ENCODE measurements around the gene TP53TG3D.
"Not testable (repeated sequence)": the region's sequence is repeated elsewhere in the genome, so short reads cannot be mapped to it uniquely, and the experiment has no call there.

TP53TG3D gene

GRCh38 chr16:32281910-32282309, 28.8 kb downstream of the TP53TG3D start:
- WGBS (ENCODE audit: extremely low coverage, insufficient coverage, insufficient read length), result 100% methylated on average over 1 of the region's 1 CpG
- not testable (repeated sequence) for H3K14ac ChIP-seq (ENCODE audit: low read length); H3K9me3 ChIP-seq (ENCODE audit: insufficient read depth, low read depth, low read length); H3K4me2 ChIP-seq (ENCODE audit: low read length); H3K79me1 ChIP-seq (ENCODE audit: low read length); H3K27me3 ChIP-seq (ENCODE audit: insufficient read depth, low read length); H3K23ac ChIP-seq (ENCODE audit: low read length); H3K9ac ChIP-seq (ENCODE audit: low read length); H4K12ac ChIP-seq (ENCODE audit: low read depth, low read length); H3K36me3 ChIP-seq (ENCODE audit: control insufficient read depth in 1 of 2, insufficient read depth in 2 of 2, low read length in 2 of 2); H3K4me3 ChIP-seq (ENCODE audit: low read depth, low read length); H3K27ac ChIP-seq (ENCODE audit: low read depth, low read length); DNase-seq; H4K8ac ChIP-seq (ENCODE audit: low read depth, low read length); H3K79me2 ChIP-seq (ENCODE audit: control insufficient read depth, insufficient read depth, low read length, poor library complexity); H3K4ac ChIP-seq (ENCODE audit: low read depth, low read length); H3K4me1 ChIP-seq (ENCODE audit: control insufficient read depth in 1 of 2, insufficient read depth in 2 of 2, low read length in 2 of 2); H2BK5ac ChIP-seq (ENCODE audit: low read depth, low read length, poor library complexity); H2AK5ac ChIP-seq (ENCODE audit: low read length); H4K91ac ChIP-seq (ENCODE audit: low read depth, low read length); H2BK120ac ChIP-seq (ENCODE audit: insufficient read depth, low read length, poor library complexity); H2AFZ ChIP-seq (ENCODE audit: insufficient read depth, low read length, poor library complexity); H2BK12ac ChIP-seq (ENCODE audit: low read length); H3K18ac ChIP-seq (ENCODE audit: low read length)

- not testable (repeated sequence) for H3K36me3 ChIP-seq (ENCODE audit: control insufficient read depth in 1 of 2, insufficient read depth in 2 of 2, low read length in 2 of 2); H3K27ac ChIP-seq (ENCODE audit: low read depth, low read length); H3K79me2 ChIP-seq (ENCODE audit: control insufficient read depth, insufficient read depth, low read length, poor library complexity)
Observed at GRCh38 chr16:32283024-32283423, 29.9 kb downstream of the TP53TG3D start.

GRCh38 chr16:32283917-32284495, 30.9 kb downstream of the TP53TG3D start:
- not testable (repeated sequence) for H3K79me1 ChIP-seq (ENCODE audit: low read length); H3K36me3 ChIP-seq (ENCODE audit: control insufficient read depth in 1 of 2, insufficient read depth in 2 of 2, low read length in 2 of 2); H3K18ac ChIP-seq (ENCODE audit: low read length)

More at GRCh38 chr16:32283024-32283423, 29.9 kb downstream of the TP53TG3D start:
- not testable (repeated sequence) for DNase-seq; H2BK12ac ChIP-seq (ENCODE audit: low read length); H2BK120ac ChIP-seq (ENCODE audit: insufficient read depth, low read length, poor library complexity); H3K9me3 ChIP-seq (ENCODE audit: insufficient read depth, low read depth, low read length); H4K12ac ChIP-seq (ENCODE audit: low read depth, low read length); H3K4me2 ChIP-seq (ENCODE audit: low read length); H3K23ac ChIP-seq (ENCODE audit: low read length); H2BK5ac ChIP-seq (ENCODE audit: low read depth, low read length, poor library complexity); H2AFZ ChIP-seq (ENCODE audit: insufficient read depth, low read length, poor library complexity); H3K4ac ChIP-seq (ENCODE audit: low read depth, low read length); H3K79me1 ChIP-seq (ENCODE audit: low read length); H3K18ac ChIP-seq (ENCODE audit: low read length); H3K27me3 ChIP-seq (ENCODE audit: insufficient read depth, low read length); H3K9ac ChIP-seq (ENCODE audit: low read length); H3K4me3 ChIP-seq (ENCODE audit: low read depth, low read length); H2AK5ac ChIP-seq (ENCODE audit: low read length); H3K4me1 ChIP-seq (ENCODE audit: control insufficient read depth in 1 of 2, insufficient read depth in 2 of 2, low read length in 2 of 2); H4K8ac ChIP-seq (ENCODE audit: low read depth, low read length); H4K91ac ChIP-seq (ENCODE audit: low read depth, low read length); H3K14ac ChIP-seq (ENCODE audit: low read length)

DNA sequence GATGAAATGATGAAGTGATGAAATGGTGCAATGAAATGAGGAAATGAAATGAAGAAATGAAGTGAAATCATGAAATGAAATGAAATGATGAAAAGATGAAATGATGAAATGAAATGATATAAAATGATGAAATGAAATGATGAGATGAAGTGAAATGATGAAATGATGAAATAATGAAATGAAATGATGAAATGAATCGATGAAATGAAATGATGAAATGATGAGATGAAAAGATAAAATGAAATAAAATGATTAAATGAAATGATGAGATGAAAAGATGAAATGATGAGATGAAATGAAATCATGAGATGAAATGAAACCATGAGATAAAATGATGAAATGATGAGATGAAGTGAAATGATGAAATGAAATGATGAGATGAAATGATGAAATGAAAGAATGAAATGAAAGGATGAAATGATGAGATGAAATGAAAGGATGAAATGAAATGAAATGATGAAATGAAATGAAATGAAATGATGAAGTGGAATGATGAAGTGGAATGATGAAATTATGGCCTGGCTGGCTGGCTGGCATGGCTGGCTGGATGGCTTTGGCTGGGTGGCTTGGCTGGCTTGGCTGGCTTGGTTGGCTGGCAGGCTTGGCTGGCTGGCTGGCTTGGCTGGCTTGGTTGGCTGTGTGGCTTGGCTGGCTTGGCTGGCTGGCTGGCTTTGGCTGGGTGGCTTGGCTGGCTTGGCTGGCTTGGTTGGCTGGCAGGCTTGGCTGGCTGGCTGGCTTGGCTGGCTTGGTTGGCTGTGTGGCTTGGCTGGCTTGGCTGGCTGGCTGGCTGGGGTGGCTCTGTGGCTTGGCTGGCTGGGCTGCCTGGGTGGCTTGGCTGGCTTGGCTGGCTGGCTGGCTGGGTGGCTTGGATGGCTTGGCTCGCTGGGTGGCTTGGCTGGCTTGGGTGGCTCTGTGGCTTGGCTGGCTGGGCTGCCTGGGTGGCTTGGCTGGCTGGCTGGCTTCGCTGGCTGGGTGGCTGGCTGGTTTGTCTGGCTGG, 32.0 kb downstream of the TP53TG3D start:
- H3K79me2 ChIP-seq (ENCODE audit: control insufficient read depth, insufficient read depth, low read length, poor library complexity); H3K79me1 ChIP-seq (ENCODE audit: low read length); H2BK120ac ChIP-seq (ENCODE audit: insufficient read depth, low read length, poor library complexity); H3K27me3 ChIP-seq (ENCODE audit: insufficient read depth, low read length); H3K4me1 ChIP-seq (ENCODE audit: control insufficient read depth in 1 of 2, insufficient read depth in 2 of 2, low read length in 2 of 2); H3K9me3 ChIP-seq (ENCODE audit: insufficient read depth, low read depth, low read length); H3K23ac ChIP-seq (ENCODE audit: low read length); H4K8ac ChIP-seq (ENCODE audit: low read depth, low read length); H3K9ac ChIP-seq (ENCODE audit: low read length); H3K4ac ChIP-seq (ENCODE audit: low read depth, low read length); H4K91ac ChIP-seq (ENCODE audit: low read depth, low read length); H2BK5ac ChIP-seq (ENCODE audit: low read depth, low read length, poor library complexity); H2AFZ ChIP-seq (ENCODE audit: insufficient read depth, low read length, poor library complexity); H3K4me3 ChIP-seq (ENCODE audit: low read depth, low read length); H2BK12ac ChIP-seq (ENCODE audit: low read length); H3K36me3 ChIP-seq (ENCODE audit: control insufficient read depth in 1 of 2, insufficient read depth in 2 of 2, low read length in 2 of 2); H3K18ac ChIP-seq (ENCODE audit: low read length); H2AK5ac ChIP-seq (ENCODE audit: low read length); H4K12ac ChIP-seq (ENCODE audit: low read depth, low read length); DNase-seq; H3K27ac ChIP-seq (ENCODE audit: low read depth, low read length); H3K4me2 ChIP-seq (ENCODE audit: low read length); H3K14ac ChIP-seq (ENCODE audit: low read length): not testable (repeated sequence)
- WGBS (ENCODE audit: extremely low coverage, insufficient coverage, insufficient read length), result 100% methylated on average over 1 of the region's 3 CpGs

More at GRCh38 chr16:32283917-32284495, 30.9 kb downstream of the TP53TG3D start:
- not testable (repeated sequence) for H3K9me3 ChIP-seq (ENCODE audit: insufficient read depth, low read depth, low read length); H3K4me1 ChIP-seq (ENCODE audit: control insufficient read depth in 1 of 2, insufficient read depth in 2 of 2, low read length in 2 of 2); H3K27ac ChIP-seq (ENCODE audit: low read depth, low read length); H4K8ac ChIP-seq (ENCODE audit: low read depth, low read length); H3K4me2 ChIP-seq (ENCODE audit: low read length); H3K9ac ChIP-seq (ENCODE audit: low read length); H2BK5ac ChIP-seq (ENCODE audit: low read depth, low read length, poor library complexity); H2BK120ac ChIP-seq (ENCODE audit: insufficient read depth, low read length, poor library complexity); H4K12ac ChIP-seq (ENCODE audit: low read depth, low read length); H4K91ac ChIP-seq (ENCODE audit: low read depth, low read length); H3K14ac ChIP-seq (ENCODE audit: low read length); H2AFZ ChIP-seq (ENCODE audit: insufficient read depth, low read length, poor library complexity); DNase-seq; H3K27me3 ChIP-seq (ENCODE audit: insufficient read depth, low read length); H3K23ac ChIP-seq (ENCODE audit: low read length); H3K4ac ChIP-seq (ENCODE audit: low read depth, low read length); H2AK5ac ChIP-seq (ENCODE audit: low read length); H2BK12ac ChIP-seq (ENCODE audit: low read length); H3K79me2 ChIP-seq (ENCODE audit: control insufficient read depth, insufficient read depth, low read length, poor library complexity); H3K4me3 ChIP-seq (ENCODE audit: low read depth, low read length)
- 100% methylated on average over 3 of the region's 5 CpGs for WGBS (ENCODE audit: extremely low coverage, insufficient coverage, insufficient read length)

All from trophoblast cell (in vitro differentiated cells and primary cell).